ENCODE results near the gene MYO3B.

GRCh38 chr2:170554278-170554955 is 376.5 kb downstream of the MYO3B start:
- TF ChIP-seq CTCF (IDR thresholded peaks at IDR 0.05) (no peak), EZH2phosphoT487 (IDR thresholded peaks at IDR 0.05) (no peak), EZH2 (IDR thresholded peaks at IDR 0.05) (no peak)
